ENCODE data around the gene SCFD2. TPM values are rescaled to one million over a fixed set of nuclear protein-coding genes. Genes with fewer than 3 reads are reported as not detected.

SCFD2 gene
- total and polyA plus RNA-seq, 4 donors: 4.3 to 28.8 (median 7.4) TPM

DNA sequence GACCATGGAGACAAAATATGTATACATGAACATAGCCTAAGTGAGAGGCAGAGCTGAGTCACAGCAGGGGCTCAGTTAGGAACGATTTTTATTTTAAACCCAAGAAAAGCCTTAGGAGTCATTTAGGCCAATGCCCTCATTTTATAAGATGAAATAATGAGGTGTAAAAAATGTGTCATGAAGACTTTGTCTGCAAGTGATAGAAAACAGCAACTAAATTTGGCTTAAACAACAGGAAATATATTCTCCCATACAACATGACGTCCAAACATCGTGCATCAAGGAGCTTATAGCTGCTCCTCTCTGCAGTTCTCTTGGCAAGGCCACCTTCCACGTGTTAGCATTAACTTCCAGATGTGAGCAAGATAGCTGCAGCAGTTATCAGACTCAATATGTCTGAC lies 16.8 kb downstream of the SCFD2 start (continued):
- TF ChIP-seq, protein P1, sequence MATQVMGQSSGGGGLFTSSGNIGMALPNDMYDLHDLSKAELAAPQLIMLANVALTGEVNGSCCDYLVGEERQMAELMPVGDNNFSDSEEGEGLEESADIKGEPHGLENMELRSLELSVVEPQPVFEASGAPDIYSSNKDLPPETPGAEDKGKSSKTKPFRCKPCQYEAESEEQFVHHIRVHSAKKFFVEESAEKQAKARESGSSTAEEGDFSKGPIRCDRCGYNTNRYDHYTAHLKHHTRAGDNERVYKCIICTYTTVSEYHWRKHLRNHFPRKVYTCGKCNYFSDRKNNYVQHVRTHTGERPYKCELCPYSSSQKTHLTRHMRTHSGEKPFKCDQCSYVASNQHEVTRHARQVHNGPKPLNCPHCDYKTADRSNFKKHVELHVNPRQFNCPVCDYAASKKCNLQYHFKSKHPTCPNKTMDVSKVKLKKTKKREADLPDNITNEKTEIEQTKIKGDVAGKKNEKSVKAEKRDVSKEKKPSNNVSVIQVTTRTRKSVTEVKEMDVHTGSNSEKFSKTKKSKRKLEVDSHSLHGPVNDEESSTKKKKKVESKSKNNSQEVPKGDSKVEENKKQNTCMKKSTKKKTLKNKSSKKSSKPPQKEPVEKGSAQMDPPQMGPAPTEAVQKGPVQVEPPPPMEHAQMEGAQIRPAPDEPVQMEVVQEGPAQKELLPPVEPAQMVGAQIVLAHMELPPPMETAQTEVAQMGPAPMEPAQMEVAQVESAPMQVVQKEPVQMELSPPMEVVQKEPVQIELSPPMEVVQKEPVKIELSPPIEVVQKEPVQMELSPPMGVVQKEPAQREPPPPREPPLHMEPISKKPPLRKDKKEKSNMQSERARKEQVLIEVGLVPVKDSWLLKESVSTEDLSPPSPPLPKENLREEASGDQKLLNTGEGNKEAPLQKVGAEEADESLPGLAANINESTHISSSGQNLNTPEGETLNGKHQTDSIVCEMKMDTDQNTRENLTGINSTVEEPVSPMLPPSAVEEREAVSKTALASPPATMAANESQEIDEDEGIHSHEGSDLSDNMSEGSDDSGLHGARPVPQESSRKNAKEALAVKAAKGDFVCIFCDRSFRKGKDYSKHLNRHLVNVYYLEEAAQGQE (IDR thresholded peaks at IDR 0.05): no peak

DNA sequence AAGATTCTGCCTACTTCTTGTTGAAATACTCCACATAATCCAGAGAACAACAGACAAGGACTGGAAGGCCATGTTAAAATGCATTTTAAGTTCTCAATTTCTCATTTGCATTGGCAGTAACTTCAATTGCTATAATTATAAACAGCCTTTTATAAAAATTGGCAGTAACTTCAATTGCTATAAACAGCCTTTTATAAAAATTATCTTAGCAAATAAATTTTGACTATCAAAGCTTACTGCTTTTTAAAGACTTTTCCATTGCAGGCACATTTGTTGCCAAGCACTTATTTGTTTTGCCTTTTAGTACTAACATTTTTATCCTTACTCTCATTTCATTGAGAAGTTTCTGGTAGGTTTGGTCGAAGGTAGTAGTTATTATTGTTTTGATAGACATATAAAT lies 17.8 kb downstream of the SCFD2 start:
- Histone ChIP-seq H3K4me1 (ENCODE audit: control insufficient read depth in 4 of 4, insufficient read depth in 4 of 4, low read length in 3 of 4) (peaks cover 0 to 2% (median 1%) of the 10 kb centered on the region in 4 donors), H3K9me3 (ENCODE audit: control insufficient read depth in 4 of 4, low read length in 3 of 4) (no peaks in the 10 kb centered on the region), H3K9ac (ENCODE audit: low read depth in 1 of 2, low read length in 2 of 2) (no peak overlapping the region), H3K27me3 (ENCODE audit: control insufficient read depth in 4 of 4, insufficient read depth in 4 of 4, low read length in 3 of 4) (no peaks in the 10 kb centered on the region), H3K36me3 (ENCODE audit: control insufficient read depth in 4 of 4, insufficient read depth in 3 of 4, low read depth in 1 of 4, low read length in 3 of 4) (peaks cover 0 to 8% (median 2%) of the 10 kb centered on the region in 4 donors), H3K27ac (ENCODE audit: low read depth in 1 of 2, low read length in 2 of 2) (no peak overlapping the region), H3K4me3 (ENCODE audit: low read depth in 1 of 3, low read length in 3 of 3) (no peak overlapping the region)
- WGBS: 88% methylated on average over 1 of the region's 1 CpG
- TF ChIP-seq GABPA (IDR thresholded peaks at IDR 0.05 in 1 of 2, conservative IDR thresholded peaks at IDR 0.05 in 1 of 2) (no peak), JUND (IDR thresholded peaks at IDR 0.05) (no peak), EGR1 (IDR thresholded peaks at IDR 0.05; ENCODE audit: low read depth in 2 of 2) (no peak), FOXA1 (IDR thresholded peaks at IDR 0.05) (no peak), HNF4G (IDR thresholded peaks at IDR 0.05) (no peak), HNF4A (conservative IDR thresholded peaks at IDR 0.05) (no peak), YY1 (IDR thresholded peaks at IDR 0.05) (no peak), FOXA2 (IDR thresholded peaks at IDR 0.05) (no peak), TAF1 (conservative IDR thresholded peaks at IDR 0.05) (no peak), NR2F2 (IDR thresholded peaks at IDR 0.05) (no peak)
- TF ChIP-seq, protein P2, sequence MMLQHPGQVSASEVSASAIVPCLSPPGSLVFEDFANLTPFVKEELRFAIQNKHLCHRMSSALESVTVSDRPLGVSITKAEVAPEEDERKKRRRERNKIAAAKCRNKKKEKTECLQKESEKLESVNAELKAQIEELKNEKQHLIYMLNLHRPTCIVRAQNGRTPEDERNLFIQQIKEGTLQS (IDR thresholded peaks at IDR 0.05): no peak
- TF ChIP-seq, protein P1 (IDR thresholded peaks at IDR 0.05): no peak
- TF ChIP-seq, protein P3, sequence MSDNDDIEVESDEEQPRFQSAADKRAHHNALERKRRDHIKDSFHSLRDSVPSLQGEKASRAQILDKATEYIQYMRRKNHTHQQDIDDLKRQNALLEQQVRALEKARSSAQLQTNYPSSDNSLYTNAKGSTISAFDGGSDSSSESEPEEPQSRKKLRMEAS (IDR thresholded peaks at IDR 0.05): no peak
- no peak for DNase-seq (ENCODE audit: low spot score)
